Measurements from ENCODE around the gene SASH3. TPM values are rescaled to one million over a fixed set of nuclear protein-coding genes. Genes with fewer than 3 reads are reported as not detected.

SASH3 gene
- total and polyA plus RNA-seq, 12 donors, result 1.1 to 27.8 (median 13.4) TPM

DNA sequence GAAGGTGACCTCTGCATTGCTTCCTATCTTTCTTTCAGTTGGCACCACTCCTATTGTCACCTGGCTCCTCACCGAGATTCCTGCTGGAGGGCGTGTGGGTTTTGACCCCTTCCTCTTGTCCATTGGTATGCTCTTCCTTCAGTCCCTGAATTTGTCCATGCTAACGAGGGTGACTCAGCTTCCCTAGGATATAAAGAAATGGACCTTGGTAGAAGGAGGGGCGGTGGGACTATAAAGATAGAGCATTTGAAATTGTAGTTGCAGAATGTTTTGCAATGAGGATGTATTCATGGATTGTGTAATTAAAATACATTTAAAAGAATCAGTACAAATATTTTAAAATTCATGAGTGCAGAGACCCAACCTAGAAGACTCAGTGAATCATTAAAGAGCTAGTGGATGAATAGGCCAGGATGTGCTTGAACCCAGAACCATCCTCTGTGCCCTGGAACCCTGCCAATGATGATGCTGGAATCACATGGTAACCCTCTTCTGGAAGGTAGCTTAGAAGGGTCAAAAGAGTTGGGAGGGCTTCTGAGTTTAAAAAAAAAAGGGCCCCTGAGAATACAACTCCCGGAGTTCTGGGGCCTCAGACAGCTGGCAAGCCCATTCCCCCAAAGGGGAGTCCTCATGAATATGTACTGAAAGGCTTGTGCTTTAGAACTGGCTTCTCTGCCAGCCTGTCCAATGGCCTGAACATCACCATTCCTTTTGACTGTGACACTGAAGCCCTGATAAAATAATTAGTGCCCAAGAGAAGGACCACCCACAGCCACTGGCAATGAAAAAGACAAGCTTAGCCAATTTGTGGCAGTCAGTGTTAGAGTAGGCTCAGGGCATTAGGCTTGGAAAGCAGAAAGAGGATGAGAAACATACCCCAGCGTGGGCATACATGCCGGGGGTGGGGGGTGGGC is 32.9 kb upstream of the SASH3 start:
- WGBS, 4 donors, result 75 to 98% (median 87%) methylated on average over 6 to 7 of the region's 7 CpGs
- Histone ChIP-seq H3K4me1 (replicated peaks in 1 of 2) (no peaks in the 10 kb centered on the region), H3K9me3 (replicated peaks in 1 of 3) (no peaks in the 10 kb centered on the region), H3K27me3 (no peaks in the 10 kb centered on the region), H3K4me3 (no peak overlapping the region), H3K27ac (no peak overlapping the region), H3K36me3 (replicated peaks in 1 of 2) (no peaks in the 10 kb centered on the region)
- no peak for DNase-seq
- TF ChIP-seq, protein P1, sequence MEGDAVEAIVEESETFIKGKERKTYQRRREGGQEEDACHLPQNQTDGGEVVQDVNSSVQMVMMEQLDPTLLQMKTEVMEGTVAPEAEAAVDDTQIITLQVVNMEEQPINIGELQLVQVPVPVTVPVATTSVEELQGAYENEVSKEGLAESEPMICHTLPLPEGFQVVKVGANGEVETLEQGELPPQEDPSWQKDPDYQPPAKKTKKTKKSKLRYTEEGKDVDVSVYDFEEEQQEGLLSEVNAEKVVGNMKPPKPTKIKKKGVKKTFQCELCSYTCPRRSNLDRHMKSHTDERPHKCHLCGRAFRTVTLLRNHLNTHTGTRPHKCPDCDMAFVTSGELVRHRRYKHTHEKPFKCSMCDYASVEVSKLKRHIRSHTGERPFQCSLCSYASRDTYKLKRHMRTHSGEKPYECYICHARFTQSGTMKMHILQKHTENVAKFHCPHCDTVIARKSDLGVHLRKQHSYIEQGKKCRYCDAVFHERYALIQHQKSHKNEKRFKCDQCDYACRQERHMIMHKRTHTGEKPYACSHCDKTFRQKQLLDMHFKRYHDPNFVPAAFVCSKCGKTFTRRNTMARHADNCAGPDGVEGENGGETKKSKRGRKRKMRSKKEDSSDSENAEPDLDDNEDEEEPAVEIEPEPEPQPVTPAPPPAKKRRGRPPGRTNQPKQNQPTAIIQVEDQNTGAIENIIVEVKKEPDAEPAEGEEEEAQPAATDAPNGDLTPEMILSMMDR (IDR thresholded peaks at IDR 0.05), result no peak
- TF ChIP-seq POLR2A (IDR thresholded peaks at IDR 0.05), result no peak
- intact Hi-C loops (cut with DNase I), result no loop called here

DNA sequence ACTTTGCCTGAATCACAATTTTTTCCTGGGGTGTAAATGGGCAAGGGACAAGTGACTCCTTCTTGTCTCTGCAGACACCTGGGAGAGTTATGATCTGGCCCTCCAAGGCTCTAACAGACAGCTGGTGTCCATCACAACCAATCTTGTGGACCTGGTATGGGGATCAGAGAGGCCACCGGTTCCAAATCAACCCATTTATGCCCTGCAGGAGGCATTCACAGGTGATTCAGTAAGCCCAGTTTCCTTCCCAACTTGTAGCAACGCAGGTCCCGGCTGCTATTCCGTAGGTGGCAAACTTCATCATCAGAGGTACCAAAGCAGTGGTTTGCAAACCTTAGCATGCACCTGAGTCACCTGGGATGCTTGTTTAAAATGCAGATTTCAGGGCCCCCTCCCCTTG is 32.2 kb upstream of the SASH3 start:
- intact Hi-C loops (cut with DNase I), result no loop called here
- TF ChIP-seq, protein P1 (IDR thresholded peaks at IDR 0.05), result no peak
- no peak for TF ChIP-seq POLR2A (IDR thresholded peaks at IDR 0.05)
- H3K36me3 ChIP-seq (replicated peaks in 1 of 2), result no peaks in the 10 kb centered on the region
- H3K4me3 ChIP-seq, result no peak overlapping the region
- DNase-seq, result no peak
- no peaks in the 10 kb centered on the region for H3K9me3 ChIP-seq (replicated peaks in 1 of 3)
- peak overlapping the region in 2 of 5 donors; percentile 4 to 59 for H3K27ac ChIP-seq
- no peaks in the 10 kb centered on the region for H3K4me1 ChIP-seq (replicated peaks in 1 of 2)
- WGBS, 4 donors, result 79 to 100% (median 94%) methylated on average over 3 to 4 of the region's 4 CpGs
- H3K27me3 ChIP-seq, result no peaks in the 10 kb centered on the region

DNA sequence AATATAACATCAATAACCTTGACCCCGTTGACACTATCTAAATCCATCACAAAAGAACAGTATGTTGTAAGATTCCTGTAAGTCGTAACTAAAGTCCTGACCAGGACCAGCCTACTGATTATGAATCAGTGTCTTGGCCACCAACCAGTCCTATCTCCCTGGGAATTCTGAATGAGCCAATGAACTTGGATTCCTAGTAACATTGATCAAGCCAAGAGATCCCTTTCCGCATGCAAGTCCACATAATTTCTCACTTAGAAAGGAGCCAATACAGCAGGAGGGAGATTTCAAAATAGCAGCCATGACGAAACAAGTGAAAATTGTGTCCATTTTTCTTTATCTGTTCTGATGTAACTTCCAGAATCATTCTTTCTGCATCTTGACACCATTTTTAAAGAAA is 31.4 kb upstream of the SASH3 start:
- Histone ChIP-seq H3K36me3 (replicated peaks in 1 of 2) (no peaks in the 10 kb centered on the region), H3K9me3 (replicated peaks in 1 of 3) (no peaks in the 10 kb centered on the region), H3K4me1 (replicated peaks in 1 of 2) (no peaks in the 10 kb centered on the region), H3K27ac (peak overlapping the region in 2 of 5 donors; percentile 19 to 59), H3K4me3 (no peak overlapping the region), H3K27me3 (no peaks in the 10 kb centered on the region)
- peak in 6 of 7 donors; percentile 36 to 83 (median 66) for DNase-seq
- TF ChIP-seq, protein P1 (IDR thresholded peaks at IDR 0.05), result no peak
- no peak for TF ChIP-seq POLR2A (IDR thresholded peaks at IDR 0.05)
- intact Hi-C loops (cut with DNase I), result no loop called here
- 18 to 60% (median 29%) methylated on average over 4 of the region's 4 CpGs for WGBS, 4 donors

DNA sequence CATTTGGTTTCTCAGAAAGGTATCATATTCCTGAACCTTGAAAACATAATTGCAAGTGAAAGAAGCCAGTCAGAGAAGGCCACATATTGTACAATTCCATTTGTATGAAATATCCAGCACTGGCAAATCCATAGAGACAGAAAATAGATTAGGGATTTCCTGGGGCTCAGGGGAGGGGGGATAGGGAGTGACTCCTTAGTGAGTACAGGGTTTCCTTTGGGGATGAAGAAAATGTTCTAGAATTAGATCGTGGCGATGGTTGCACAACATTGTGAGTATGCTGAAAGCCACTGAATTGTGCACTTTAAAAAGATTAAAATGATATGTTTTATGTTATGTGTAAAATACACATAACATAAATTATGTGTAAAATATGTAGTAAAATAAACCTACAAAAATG is 30.7 kb upstream of the SASH3 start:
- TF ChIP-seq POLR2A (IDR thresholded peaks at IDR 0.05), result no peak
- TF ChIP-seq, protein P1 (IDR thresholded peaks at IDR 0.05), result no peak
- peak overlapping the region in 2 of 5 donors; percentile 19 to 29 for H3K27ac ChIP-seq

More for the DNA sequence above, 30.7 kb upstream of the SASH3 start:
- WGBS, 4 donors, result 61 to 79% (median 67%) methylated on average over 2 of the region's 2 CpGs
- DNase-seq, result no peak
- Histone ChIP-seq H3K27me3 (no peaks in the 10 kb centered on the region), H3K9me3 (replicated peaks in 1 of 3) (no peaks in the 10 kb centered on the region), H3K36me3 (replicated peaks in 1 of 2) (no peaks in the 10 kb centered on the region), H3K4me1 (replicated peaks in 1 of 2) (no peaks in the 10 kb centered on the region), H3K4me3 (no peak overlapping the region)
- intact Hi-C loops (cut with DNase I), result no loop called here
